OCI-LY7 (cell line): ENCODE data around the gene AHR. TPM values are rescaled to one million over a fixed set of nuclear protein-coding genes. Genes with fewer than 3 reads are reported as not detected.

Experiments
- BruUV-seq: library from RNA; stranded (reverse); fragments of 400-500 nt; replicated peaks from 2 replicates; lab custom pipeline; 2021; lab: Mats Ljungman, UMichigan
- CTCF ChIA-PET: fragments of 300-600 bp; sonication (Branson Sonifier 250); formaldehyde crosslinking; loops from one replicate; lab custom pipeline; 2022; ENCODE audit warnings: antibody characterized with exemption; ENCODE audit not compliant: unreplicated experiment; lab: Charles Lee
- POLR2A ChIA-PET: fragments of 300-600 bp; sonication (Branson Sonifier 250); formaldehyde crosslinking; loops from one replicate; lab custom pipeline; 2022; ENCODE audit warnings: antibody characterized with exemption; lab: Charles Lee
- DNase-seq: peaks from one replicate; pipeline ENCODE4 v3.0.0-alpha.2; 2015; ENCODE audit warnings: low spot score
- H2AFZ ChIP-seq: fragments of 200-600 bp; sonication (generic), shearing (Covaris generic); 2 replicates; pipeline ENCODE4 v1.6.1; 2014; ENCODE audit warnings: mild to moderate bottlenecking, antibody characterized with exemption, low read length, moderate library complexity
- H3K27ac ChIP-seq: fragments of 200-600 bp; sonication (generic); 2 replicates; pipeline ENCODE4 v1.5.1; 2014; ENCODE audit warnings: mixed run types, low read depth, mild to moderate bottlenecking, moderate library complexity, low read length, inconsistent platforms; ENCODE audit not compliant: poor library complexity, severe bottlenecking
- H3K36me3 ChIP-seq: fragments of 200-600 bp; sonication (generic); 2 replicates; pipeline ENCODE4 v1.6.1; 2014; ENCODE audit warnings: mild to moderate bottlenecking, antibody characterized with exemption, low read length, moderate library complexity, mixed read lengths; ENCODE audit not compliant: insufficient read depth
- H3K4me1 ChIP-seq: fragments of 200-600 bp; sonication (generic); 2 replicates; pipeline ENCODE4 v1.5.1; 2014; ENCODE audit warnings: mild to moderate bottlenecking, low read length; ENCODE audit not compliant: insufficient read depth, poor library complexity, severe bottlenecking
- H3K4me2 ChIP-seq: fragments of 200-600 bp; sonication (generic); 2 replicates; pipeline ENCODE4 v1.6.1; 2014; ENCODE audit warnings: mild to moderate bottlenecking, low read length
- H3K4me3 ChIP-seq: fragments of 200-600 bp; sonication (generic); 2 replicates; pipeline ENCODE4 v1.5.1; 2014; ENCODE audit warnings: mild to moderate bottlenecking, low read depth, low read length; ENCODE audit not compliant: poor library complexity, severe bottlenecking
- H3K79me2 ChIP-seq: fragments of 200-600 bp; sonication (generic); 2 replicates; pipeline ENCODE4 v1.6.1; 2016; ENCODE audit warnings: low read depth, mild to moderate bottlenecking, low read length, moderate library complexity, mixed read lengths; ENCODE audit not compliant: insufficient read depth
- H3K9me2 ChIP-seq: fragments of 200-600 bp; sonication (generic); 2 replicates; pipeline ENCODE4 v1.6.1; 2016; ENCODE audit warnings: mild to moderate bottlenecking, low read length, mixed read lengths; ENCODE audit not compliant: insufficient read depth
- H3K9me3 ChIP-seq: fragments of 200-600 bp; sonication (generic); 2 replicates; pipeline ENCODE4 v1.6.1; 2014; ENCODE audit warnings: mild to moderate bottlenecking, mixed run types, low read length, mixed read lengths
- H4K20me1 ChIP-seq: fragments of 200-600 bp; sonication (generic); 2 replicates; pipeline ENCODE4 v1.6.1; 2014; ENCODE audit warnings: mild to moderate bottlenecking, antibody characterized with exemption, low read length, moderate library complexity, mixed read lengths; ENCODE audit not compliant: insufficient read depth
- CTCF ChIP-seq: fragments of 200-600 bp; sonication (generic); conservative IDR thresholded peaks from 2 replicates; pipeline ENCODE4 v1.5.1; 2014; ENCODE audit warnings: mild to moderate bottlenecking, antibody characterized with exemption, low read length, moderate library complexity, mixed read lengths
- EZH2phosphoT487 ChIP-seq: fragments of 200-600 bp; sonication (generic); IDR thresholded peaks from 2 replicates; pipeline ENCODE4 v1.6.1; 2018; ENCODE audit warnings: low read depth, borderline replicate concordance, mild to moderate bottlenecking, mixed run types, antibody characterized with exemption, low read length, moderate library complexity, mixed read lengths
- intact Hi-C: fragments of 100-400 bp; cut with micrococcal nuclease; formaldehyde crosslinking; loops from one replicate; pipeline ENCODE4 v1.10.0; 2022; ENCODE audit not compliant: unreplicated experiment
- total RNA-seq, 2 experiments: library from RNA; depleted of rRNA in 1 of 2; stranded (reverse); fragments of >200 nt in 1 of 2; shearing (Covaris generic) in 1 of 2; gene quantifications; 2 replicates each; pipeline ENCODE4 v1.2.3, GENCODE V29; 2014 to 2022

Gene AHR
- total RNA-seq, 2 experiments from 2014 or later: not detected

GRCh38 chr7:17301471-17302456 is 3.3 kb downstream of the AHR start:
- Histone ChIP-seq H3K4me3 (no peak overlapping the region), H3K4me1 (no peaks in the 10 kb centered on the region), H4K20me1 (no peaks in the 10 kb centered on the region), H2AFZ (no peak overlapping the region), H3K9me3 (no peaks in the 10 kb centered on the region), H3K9me2 (no peaks in the 10 kb centered on the region), H3K79me2 (no peaks in the 10 kb centered on the region), H3K4me2 (no peak overlapping the region), H3K36me3 (no peaks in the 10 kb centered on the region), H3K27ac (no peak overlapping the region)
- intact Hi-C loops: loop anchor here (5.0 kb wide), 1 partner anchor 319 kb away; no protein-coding TSS in a partner anchor
- ChIA-PET POLR2A (no interaction called here), CTCF (no interaction called here)
- no TSS peak for BruUV-seq
- DNase-seq: peak; percentile 26
- TF ChIP-seq CTCF (peak; percentile 86), EZH2phosphoT487 (no peak)

GRCh38 chr7:17302575-17303142 is 4.2 kb downstream of the AHR start:
- H4K20me1 ChIP-seq: no peaks in the 10 kb centered on the region

More at GRCh38 chr7:17302575-17303142, 4.2 kb downstream of the AHR start:
- BruUV-seq: no TSS peak
- Histone ChIP-seq H3K27ac (no peak overlapping the region), H3K4me1 (no peaks in the 10 kb centered on the region), H3K4me2 (no peak overlapping the region), H3K36me3 (no peaks in the 10 kb centered on the region), H3K9me2 (no peaks in the 10 kb centered on the region), H3K79me2 (no peaks in the 10 kb centered on the region), H2AFZ (no peak overlapping the region), H3K9me3 (no peaks in the 10 kb centered on the region), H3K4me3 (no peak overlapping the region)
- CTCF ChIA-PET: no interaction called here
- TF ChIP-seq CTCF (0 out of 2 replicates have a peak, but pooled peaks have one; percentile 15), EZH2phosphoT487 (no peak)
- POLR2A ChIA-PET: no interaction called here
- intact Hi-C loops: loop anchor here (5.0 kb wide), 1 partner anchor 320 kb away; no protein-coding TSS in a partner anchor
- DNase-seq: no peak
